ENCODE results near the gene SLC35F4.

The SLC35F4 gene

DNA sequence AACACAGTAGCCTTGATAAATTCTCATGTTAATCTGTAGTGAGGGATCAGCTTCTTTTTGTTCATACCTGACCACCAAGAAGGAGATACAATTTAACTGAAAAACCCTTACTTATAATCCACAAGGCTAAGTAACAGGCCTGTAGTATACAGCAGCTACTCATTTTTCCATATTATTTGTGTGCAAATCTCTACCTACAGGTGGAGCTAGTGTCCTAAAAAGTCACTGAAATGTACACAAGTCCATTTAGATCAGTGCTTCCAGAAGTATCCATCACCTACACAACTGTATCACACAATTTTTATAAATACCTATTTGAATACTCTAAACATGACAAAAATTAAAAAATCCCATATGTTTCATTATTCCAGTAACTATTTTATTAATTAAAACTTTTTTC is 173.2 kb downstream of the SLC35F4 start:
- no peak overlapping the region for H3K27ac ChIP-seq (ENCODE audit: low read depth, low read length)
- peaks cover 10% of the 10 kb centered on the region for H3K9me3 ChIP-seq (ENCODE audit: control insufficient read depth, insufficient read depth, low read depth, low read length)

DNA sequence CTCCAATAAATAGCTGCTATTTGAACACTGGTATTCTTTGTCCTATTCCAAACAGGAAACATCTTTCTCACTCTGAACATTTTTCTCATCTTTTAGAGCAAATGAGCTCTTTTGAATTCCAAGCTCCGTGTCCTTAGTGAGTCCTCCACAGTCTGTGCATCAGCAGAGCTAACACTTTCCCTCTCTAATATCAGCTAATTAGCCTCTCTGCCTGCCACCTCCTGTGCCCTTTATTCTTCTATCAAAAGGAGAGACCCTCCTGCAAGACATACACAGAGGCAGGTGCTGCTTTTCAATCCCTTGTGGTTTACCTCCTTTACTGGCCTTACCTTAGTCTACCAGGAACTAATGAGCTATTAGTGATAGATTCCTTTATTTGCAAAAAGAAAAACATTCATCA is 178.5 kb downstream of the SLC35F4 start:
- no peaks in the 10 kb centered on the region for H3K4me1 ChIP-seq (ENCODE audit: control insufficient read depth, insufficient read depth, low read length)
- H3K27ac ChIP-seq (ENCODE audit: low read depth, low read length): no peak overlapping the region
- H3K27me3 ChIP-seq (ENCODE audit: control insufficient read depth, insufficient read depth, low read length): no peaks in the 10 kb centered on the region
- no peak overlapping the region for H3K4me3 ChIP-seq (ENCODE audit: low read depth, low read length)
- H3K9me3 ChIP-seq (ENCODE audit: control insufficient read depth, insufficient read depth, low read depth, low read length): no peaks in the 10 kb centered on the region
- H3K9ac ChIP-seq (ENCODE audit: low read length): no peak overlapping the region
- no peaks in the 10 kb centered on the region for H3K36me3 ChIP-seq (ENCODE audit: control insufficient read depth, insufficient read depth, low read length)

More for the DNA sequence above, 173.2 kb downstream of the SLC35F4 start:
- H3K4me3 ChIP-seq (ENCODE audit: low read depth, low read length): no peak overlapping the region
- H3K4me1 ChIP-seq (ENCODE audit: control insufficient read depth, insufficient read depth, low read length): no peaks in the 10 kb centered on the region
- H3K27me3 ChIP-seq (ENCODE audit: control insufficient read depth, insufficient read depth, low read length): no peaks in the 10 kb centered on the region
- H3K9ac ChIP-seq (ENCODE audit: low read length): no peak overlapping the region
- no peaks in the 10 kb centered on the region for H3K36me3 ChIP-seq (ENCODE audit: control insufficient read depth, insufficient read depth, low read length)

DNA sequence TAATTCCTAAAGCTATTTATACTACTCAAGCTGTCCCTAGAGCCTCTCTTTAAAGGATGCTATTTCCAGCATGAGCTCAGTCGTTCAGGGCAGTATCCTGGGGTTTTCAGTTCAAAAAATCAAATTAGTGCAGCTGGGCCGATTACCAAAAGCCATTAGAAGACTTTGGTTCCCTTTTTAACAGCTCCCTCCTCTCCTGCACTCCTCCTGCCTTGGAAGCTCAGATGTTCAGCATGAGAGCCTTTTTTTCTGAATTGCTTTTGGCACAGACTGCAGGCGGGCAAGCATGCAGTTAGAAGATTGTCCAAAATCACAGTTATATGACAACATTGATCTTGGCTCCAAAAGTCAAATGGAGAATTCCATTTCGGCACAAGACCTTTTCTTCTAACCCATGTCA is 179.6 kb downstream of the SLC35F4 start:
- H3K36me3 ChIP-seq (ENCODE audit: control insufficient read depth, insufficient read depth, low read length): no peaks in the 10 kb centered on the region
- no peaks in the 10 kb centered on the region for H3K9me3 ChIP-seq (ENCODE audit: control insufficient read depth, insufficient read depth, low read depth, low read length)
- no peaks in the 10 kb centered on the region for H3K27me3 ChIP-seq (ENCODE audit: control insufficient read depth, insufficient read depth, low read length)
- no peak overlapping the region for H3K9ac ChIP-seq (ENCODE audit: low read length)
- H3K4me3 ChIP-seq (ENCODE audit: low read depth, low read length): no peak overlapping the region
- H3K4me1 ChIP-seq (ENCODE audit: control insufficient read depth, insufficient read depth, low read length): no peaks in the 10 kb centered on the region
- H3K27ac ChIP-seq (ENCODE audit: low read depth, low read length): no peak overlapping the region

DNA sequence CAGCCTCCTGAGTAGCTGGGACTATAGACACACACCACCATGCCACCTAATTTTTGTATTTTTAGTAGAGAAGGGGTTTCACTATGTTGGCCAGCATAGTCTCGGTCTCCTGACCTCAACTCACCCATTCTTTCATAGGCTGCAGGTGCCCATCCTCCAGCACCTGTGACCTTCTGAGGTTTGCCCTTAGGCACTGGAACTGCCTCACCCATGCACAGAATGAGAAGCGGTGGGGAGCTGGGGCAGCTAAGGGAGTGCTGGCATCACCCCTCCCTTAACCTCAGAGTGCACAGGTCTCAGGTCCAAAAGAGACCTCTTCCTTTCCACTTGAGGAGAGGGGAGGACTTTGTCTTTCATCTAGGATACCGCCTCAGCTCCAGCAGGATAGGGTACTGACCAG is 194.9 kb downstream of the SLC35F4 start:
- H3K9ac ChIP-seq (ENCODE audit: low read length): no peak overlapping the region
- H3K27me3 ChIP-seq (ENCODE audit: control insufficient read depth, insufficient read depth, low read length): no peaks in the 10 kb centered on the region
- 0 out of 2 replicates have a peak, but pooled peaks cover 2% of the 10 kb centered on the region for H3K9me3 ChIP-seq (ENCODE audit: control insufficient read depth, insufficient read depth, low read depth, low read length)
- peaks cover 7% of the 10 kb centered on the region; the same call in 1 of the 2 replicates for H3K4me1 ChIP-seq (ENCODE audit: control insufficient read depth, insufficient read depth, low read length)
- H3K36me3 ChIP-seq (ENCODE audit: control insufficient read depth, insufficient read depth, low read length): no peaks in the 10 kb centered on the region
- no peak overlapping the region for H3K4me3 ChIP-seq (ENCODE audit: low read depth, low read length)
- no peak overlapping the region for H3K27ac ChIP-seq (ENCODE audit: low read depth, low read length)

DNA sequence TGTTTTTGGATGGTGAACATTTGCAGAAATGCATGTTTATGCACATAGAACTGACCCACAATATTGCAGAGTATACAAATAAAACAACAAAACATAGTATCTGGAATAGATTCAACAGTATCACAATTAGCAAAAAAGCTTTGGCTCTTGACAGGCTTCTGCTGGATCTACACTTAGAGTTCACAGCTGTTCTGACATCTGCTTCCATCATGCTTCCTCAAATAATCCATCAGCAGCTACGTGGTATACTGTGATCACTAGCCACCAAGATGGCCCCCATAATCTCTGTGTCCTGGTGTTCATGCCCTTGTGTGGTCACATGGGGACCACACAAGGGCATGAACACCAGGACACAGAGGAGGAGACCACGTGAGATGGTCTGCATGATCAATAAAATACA is 205.7 kb downstream of the SLC35F4 start:
- no peak overlapping the region for H3K27ac ChIP-seq (ENCODE audit: low read depth, low read length)
- no peak overlapping the region for H3K4me3 ChIP-seq (ENCODE audit: low read depth, low read length)
- peaks cover 12% of the 10 kb centered on the region for H3K9me3 ChIP-seq (ENCODE audit: control insufficient read depth, insufficient read depth, low read depth, low read length)
- no peaks in the 10 kb centered on the region for H3K4me1 ChIP-seq (ENCODE audit: control insufficient read depth, insufficient read depth, low read length)
- no peak overlapping the region for H3K9ac ChIP-seq (ENCODE audit: low read length)
- no peaks in the 10 kb centered on the region for H3K27me3 ChIP-seq (ENCODE audit: control insufficient read depth, insufficient read depth, low read length)
- no peaks in the 10 kb centered on the region for H3K36me3 ChIP-seq (ENCODE audit: control insufficient read depth, insufficient read depth, low read length)

DNA sequence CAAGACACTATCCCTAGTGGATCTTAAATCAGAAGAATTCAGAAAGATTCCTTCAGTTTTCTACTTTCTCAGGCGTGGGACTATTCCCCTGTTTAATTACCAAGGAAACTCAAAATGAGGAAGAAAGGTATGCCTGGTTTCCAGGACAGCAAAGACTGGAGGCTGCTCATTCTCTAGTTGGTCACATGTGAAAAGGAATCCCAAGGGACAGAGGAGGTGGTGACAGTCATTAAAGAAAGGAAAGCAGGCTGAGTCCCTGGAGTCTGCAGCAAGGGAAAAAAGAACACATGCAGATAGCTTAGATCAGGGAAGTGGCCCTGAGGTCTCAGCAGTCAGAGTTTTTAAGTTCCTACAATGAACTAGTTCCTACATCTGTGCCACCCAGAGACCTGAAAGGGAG is 206.8 kb downstream of the SLC35F4 start:
- no peaks in the 10 kb centered on the region for H3K27me3 ChIP-seq (ENCODE audit: control insufficient read depth, insufficient read depth, low read length)
- no peak overlapping the region for H3K9ac ChIP-seq (ENCODE audit: low read length)
- H3K4me1 ChIP-seq (ENCODE audit: control insufficient read depth, insufficient read depth, low read length): no peaks in the 10 kb centered on the region
- peaks cover 12% of the 10 kb centered on the region for H3K9me3 ChIP-seq (ENCODE audit: control insufficient read depth, insufficient read depth, low read depth, low read length)
- no peaks in the 10 kb centered on the region for H3K36me3 ChIP-seq (ENCODE audit: control insufficient read depth, insufficient read depth, low read length)
- no peak overlapping the region for H3K4me3 ChIP-seq (ENCODE audit: low read depth, low read length)
- no peak overlapping the region for H3K27ac ChIP-seq (ENCODE audit: low read depth, low read length)

DNA sequence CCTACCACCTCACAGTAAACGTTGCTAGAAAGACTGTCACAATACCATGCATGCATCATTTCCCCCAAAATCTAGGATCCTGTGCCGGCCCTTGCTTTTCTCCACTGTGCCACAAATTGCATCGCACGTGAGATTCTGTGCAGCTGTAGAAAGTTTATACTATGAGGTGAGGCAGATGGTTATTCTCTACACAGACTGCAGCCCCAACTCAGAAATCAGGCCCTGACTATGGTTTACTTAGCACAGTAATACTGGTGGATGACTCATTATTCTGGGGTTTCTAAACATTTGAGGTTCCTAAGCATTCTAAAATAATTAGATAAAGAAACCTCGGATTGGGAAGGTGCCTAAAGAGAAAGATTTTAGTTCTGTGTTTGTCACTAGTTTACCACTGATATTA is 208.4 kb downstream of the SLC35F4 start:
- Histone ChIP-seq H3K27me3 (ENCODE audit: control insufficient read depth, insufficient read depth, low read length) (no peaks in the 10 kb centered on the region), H3K4me1 (ENCODE audit: control insufficient read depth, insufficient read depth, low read length) (no peaks in the 10 kb centered on the region), H3K9me3 (ENCODE audit: control insufficient read depth, insufficient read depth, low read depth, low read length) (peaks cover 7% of the 10 kb centered on the region), H3K27ac (ENCODE audit: low read depth, low read length) (no peak overlapping the region), H3K9ac (ENCODE audit: low read length) (no peak overlapping the region), H3K36me3 (ENCODE audit: control insufficient read depth, insufficient read depth, low read length) (no peaks in the 10 kb centered on the region), H3K4me3 (ENCODE audit: low read depth, low read length) (no peak overlapping the region)

DNA sequence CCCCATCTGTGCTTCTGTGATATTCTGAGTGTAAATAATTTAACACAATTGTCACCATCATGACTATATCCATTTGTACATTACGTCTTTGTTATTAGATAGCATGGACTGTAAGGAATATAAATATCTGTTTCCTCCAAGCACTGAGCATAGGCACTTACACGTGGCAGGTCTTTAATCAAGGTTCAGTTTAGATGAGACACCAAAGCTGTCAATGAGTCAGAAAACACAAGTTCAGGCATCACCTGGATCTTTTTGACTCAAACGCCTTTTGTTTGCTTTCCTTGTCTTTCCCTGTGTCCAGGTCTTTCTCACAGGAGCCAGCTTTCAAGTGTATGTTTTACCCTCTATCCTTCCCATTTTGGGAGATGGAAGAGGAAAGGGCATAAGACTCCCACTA is 209.0 kb downstream of the SLC35F4 start:
- no peaks in the 10 kb centered on the region for H3K27me3 ChIP-seq (ENCODE audit: control insufficient read depth, insufficient read depth, low read length)
- no peak overlapping the region for H3K4me3 ChIP-seq (ENCODE audit: low read depth, low read length)
- no peaks in the 10 kb centered on the region for H3K36me3 ChIP-seq (ENCODE audit: control insufficient read depth, insufficient read depth, low read length)

DNA sequence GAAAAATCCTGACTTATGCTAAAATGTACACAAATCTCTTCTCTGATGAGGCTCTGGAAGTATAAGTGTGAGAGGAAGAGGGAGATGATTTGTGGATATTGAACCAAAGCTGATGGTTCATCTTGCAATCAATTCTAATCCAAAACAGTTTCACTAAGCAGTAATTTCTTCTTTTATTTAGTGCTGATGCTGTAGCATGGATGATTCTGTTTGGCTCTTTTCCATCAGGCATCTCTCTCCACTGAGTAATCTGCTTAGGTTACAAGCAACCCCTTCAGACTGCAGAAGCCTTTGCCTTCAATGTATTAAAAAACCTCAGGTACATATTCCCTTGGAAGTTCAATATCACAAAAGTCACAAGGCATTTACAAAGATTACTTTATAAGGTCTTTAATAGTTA is 213.1 kb downstream of the SLC35F4 start:
- H3K27ac ChIP-seq (ENCODE audit: low read depth, low read length): no peak overlapping the region
- no peaks in the 10 kb centered on the region for H3K27me3 ChIP-seq (ENCODE audit: control insufficient read depth, insufficient read depth, low read length)
- no peaks in the 10 kb centered on the region for H3K4me1 ChIP-seq (ENCODE audit: control insufficient read depth, insufficient read depth, low read length)
- no peak overlapping the region for H3K4me3 ChIP-seq (ENCODE audit: low read depth, low read length)
- H3K36me3 ChIP-seq (ENCODE audit: control insufficient read depth, insufficient read depth, low read length): no peaks in the 10 kb centered on the region
- no peak overlapping the region for H3K9ac ChIP-seq (ENCODE audit: low read length)
- H3K9me3 ChIP-seq (ENCODE audit: control insufficient read depth, insufficient read depth, low read depth, low read length): no peaks in the 10 kb centered on the region

More for the DNA sequence above, 209.0 kb downstream of the SLC35F4 start:
- H3K9ac ChIP-seq (ENCODE audit: low read length): no peak overlapping the region
- H3K9me3 ChIP-seq (ENCODE audit: control insufficient read depth, insufficient read depth, low read depth, low read length): 0 out of 2 replicates have a peak, but pooled peaks cover 1% of the 10 kb centered on the region
- no peak overlapping the region for H3K27ac ChIP-seq (ENCODE audit: low read depth, low read length)
- H3K4me1 ChIP-seq (ENCODE audit: control insufficient read depth, insufficient read depth, low read length): no peaks in the 10 kb centered on the region

DNA sequence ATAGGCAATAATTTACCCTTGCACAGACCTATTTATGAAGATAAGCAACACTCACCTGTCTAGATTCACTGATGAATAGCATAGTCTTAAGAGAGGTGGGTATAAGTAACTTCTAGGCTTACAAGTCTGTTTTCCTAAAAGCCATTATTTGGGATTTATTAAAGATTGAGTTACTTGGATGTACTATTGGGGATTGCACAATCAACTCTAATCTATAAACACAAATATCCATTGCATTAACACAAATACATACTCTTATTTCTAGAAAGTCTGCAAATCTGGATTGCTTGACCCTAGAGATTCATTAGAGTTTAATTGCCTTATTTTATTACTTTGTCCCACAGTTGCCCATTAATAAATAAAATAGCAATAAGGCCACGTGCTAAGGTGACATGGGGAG is 224.1 kb downstream of the SLC35F4 start:
- Histone ChIP-seq H3K4me1 (ENCODE audit: control insufficient read depth, insufficient read depth, low read length) (no peaks in the 10 kb centered on the region), H3K27me3 (ENCODE audit: control insufficient read depth, insufficient read depth, low read length) (no peaks in the 10 kb centered on the region), H3K27ac (ENCODE audit: low read depth, low read length) (no peak overlapping the region), H3K9me3 (ENCODE audit: control insufficient read depth, insufficient read depth, low read depth, low read length) (peaks cover 3% of the 10 kb centered on the region; the same call in 1 of the 2 replicates), H3K9ac (ENCODE audit: low read length) (no peak overlapping the region), H3K36me3 (ENCODE audit: control insufficient read depth, insufficient read depth, low read length) (no peaks in the 10 kb centered on the region), H3K4me3 (ENCODE audit: low read depth, low read length) (no peak overlapping the region)

DNA sequence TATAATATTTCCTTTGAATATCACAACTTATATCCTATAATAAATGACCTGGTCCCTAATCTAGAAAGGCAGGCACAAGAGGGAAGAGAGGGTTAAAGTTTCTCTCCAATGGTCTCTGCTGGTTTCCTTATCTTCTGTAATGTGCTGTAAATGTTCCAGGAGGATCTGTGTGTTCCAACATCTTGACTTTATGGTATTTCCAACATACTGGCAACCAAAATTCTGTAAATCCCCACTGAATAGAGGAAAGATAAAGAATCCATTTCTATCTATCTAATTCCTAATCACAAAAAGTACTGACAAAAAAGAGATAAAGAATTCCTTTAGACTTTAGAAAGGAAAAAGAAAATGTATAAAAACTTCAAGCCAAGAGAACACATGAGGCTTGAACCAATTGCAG is 225.9 kb downstream of the SLC35F4 start:
- peaks cover 3% of the 10 kb centered on the region; the same call in 1 of the 2 replicates for H3K9me3 ChIP-seq (ENCODE audit: control insufficient read depth, insufficient read depth, low read depth, low read length)
- H3K27ac ChIP-seq (ENCODE audit: low read depth, low read length): no peak overlapping the region
- H3K36me3 ChIP-seq (ENCODE audit: control insufficient read depth, insufficient read depth, low read length): no peaks in the 10 kb centered on the region
- H3K9ac ChIP-seq (ENCODE audit: low read length): no peak overlapping the region
- H3K4me3 ChIP-seq (ENCODE audit: low read depth, low read length): no peak overlapping the region
- H3K4me1 ChIP-seq (ENCODE audit: control insufficient read depth, insufficient read depth, low read length): no peaks in the 10 kb centered on the region
- H3K27me3 ChIP-seq (ENCODE audit: control insufficient read depth, insufficient read depth, low read length): no peaks in the 10 kb centered on the region

DNA sequence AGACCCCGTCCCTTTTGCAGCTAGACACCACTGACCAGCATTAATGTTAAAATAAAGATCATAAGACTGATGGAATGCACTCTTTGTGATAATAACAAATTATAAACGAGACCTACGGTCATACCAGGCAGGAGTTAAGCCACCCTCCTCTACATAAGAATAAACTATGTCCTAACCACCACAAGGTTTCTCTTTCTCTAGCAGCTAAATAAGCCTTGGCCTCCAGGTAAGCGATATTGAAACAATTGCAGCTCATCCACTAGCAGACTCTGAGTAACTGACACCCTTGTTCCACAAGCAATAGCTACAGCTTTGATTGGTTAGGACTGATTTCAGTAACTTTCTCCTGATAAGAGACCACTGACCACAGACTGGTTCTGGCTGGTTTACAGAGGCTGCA is 228.0 kb downstream of the SLC35F4 start:
- Histone ChIP-seq H3K9me3 (ENCODE audit: control insufficient read depth, insufficient read depth, low read depth, low read length) (peaks cover 3% of the 10 kb centered on the region; the same call in 1 of the 2 replicates), H3K9ac (ENCODE audit: low read length) (no peak overlapping the region), H3K4me3 (ENCODE audit: low read depth, low read length) (no peak overlapping the region), H3K4me1 (ENCODE audit: control insufficient read depth, insufficient read depth, low read length) (no peaks in the 10 kb centered on the region), H3K27ac (ENCODE audit: low read depth, low read length) (no peak overlapping the region), H3K36me3 (ENCODE audit: control insufficient read depth, insufficient read depth, low read length) (no peaks in the 10 kb centered on the region), H3K27me3 (ENCODE audit: control insufficient read depth, insufficient read depth, low read length) (no peaks in the 10 kb centered on the region)

All from HUES6 (cell line).